GM19372 (cell line): ENCODE results near the gene BUD23.
"Not testable (repeated sequence)": the region's sequence is repeated elsewhere in the genome, so short reads cannot be mapped to it uniquely, and the experiment has no call there.

Experiments
- ATAC-seq: cut with Tn5 transposase; IDR thresholded peaks from one replicate; pipeline ENCODE4 v1.9.1; 2021; ENCODE audit warnings: mild to moderate bottlenecking, low read depth, moderate library complexity; ENCODE audit not compliant: unreplicated experiment

BUD23 gene

GRCh38 chr7:73699370-73700068 is 16.1 kb downstream of the BUD23 start:
- ATAC-seq, result no peak

DNA sequence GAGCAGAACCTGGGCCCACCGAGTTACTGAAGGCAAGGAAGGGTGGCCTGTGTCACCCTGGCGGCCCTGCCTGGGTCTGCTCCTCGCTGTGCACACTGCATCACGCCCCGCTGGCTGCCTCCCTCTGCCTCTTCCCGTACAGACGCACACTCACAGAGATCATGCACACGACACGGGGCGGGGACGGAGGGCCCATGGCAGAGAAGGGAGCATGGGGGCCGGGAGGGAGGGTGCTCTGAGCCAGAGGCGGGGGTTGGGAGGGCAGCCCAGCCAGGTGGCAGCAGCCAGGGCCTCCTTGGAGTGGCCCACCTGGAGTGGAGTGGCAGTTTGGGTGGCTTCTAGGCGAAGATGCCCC is 16.6 kb downstream of the BUD23 start:
- ATAC-seq, result no peak

DNA sequence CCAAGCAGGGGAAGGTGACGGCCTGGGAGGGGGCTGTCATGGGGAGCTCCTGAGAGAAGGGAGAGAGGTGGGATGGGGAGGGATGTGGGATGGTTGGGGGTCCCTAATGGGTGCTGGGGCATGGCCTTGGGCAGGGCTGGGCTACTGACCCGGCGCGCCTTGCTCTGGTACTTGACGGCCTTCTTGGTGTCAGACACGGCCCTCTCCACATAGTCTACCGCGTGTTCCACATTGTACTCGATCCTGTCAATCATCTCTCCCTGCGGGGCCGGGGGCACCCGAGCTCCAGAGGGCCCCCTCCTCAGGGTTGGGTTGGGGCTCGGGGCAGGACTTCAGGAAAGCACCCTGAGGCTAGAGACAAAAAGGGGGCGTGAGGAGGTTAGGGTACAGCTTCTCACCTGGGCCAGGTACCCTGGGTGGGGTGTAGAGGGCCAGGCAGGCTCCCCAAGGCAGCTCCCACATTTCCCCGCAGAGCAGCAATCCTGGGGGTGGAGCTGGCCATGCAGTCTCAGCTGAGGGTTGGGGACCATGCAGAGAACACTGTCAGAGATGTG is 17.3 kb downstream of the BUD23 start:
- no peak for ATAC-seq

DNA sequence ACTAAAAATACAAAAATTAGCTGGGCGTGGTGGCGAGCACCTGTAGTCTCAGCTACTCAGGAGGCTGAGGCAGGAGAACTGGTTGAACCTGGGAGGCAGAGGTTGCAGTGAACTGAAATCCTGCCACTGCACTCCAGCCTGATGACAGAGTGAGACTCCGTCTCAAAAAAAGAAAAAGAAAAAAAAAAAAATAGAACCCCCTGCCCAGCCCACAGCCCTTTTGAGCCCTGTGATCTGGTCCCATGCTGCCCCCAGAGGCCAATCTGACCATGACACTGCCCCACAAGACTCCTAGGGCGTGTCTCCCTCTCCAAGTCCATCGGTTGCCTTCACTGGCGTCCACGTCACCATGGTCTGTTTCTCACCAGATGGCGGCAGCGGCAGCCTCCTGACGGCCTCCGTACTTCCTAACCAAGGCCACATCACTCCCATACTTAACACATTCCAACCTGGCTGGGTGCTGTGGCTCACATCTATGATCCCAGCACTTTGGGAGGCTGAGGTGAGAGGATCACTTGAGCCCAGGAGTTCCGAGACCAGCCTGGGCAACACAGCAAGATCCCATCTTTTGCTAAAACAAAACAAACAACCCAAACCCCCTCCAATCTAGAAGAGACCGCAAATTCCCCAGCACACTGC is 18.1 kb downstream of the BUD23 start:
- ATAC-seq, result no peak

DNA sequence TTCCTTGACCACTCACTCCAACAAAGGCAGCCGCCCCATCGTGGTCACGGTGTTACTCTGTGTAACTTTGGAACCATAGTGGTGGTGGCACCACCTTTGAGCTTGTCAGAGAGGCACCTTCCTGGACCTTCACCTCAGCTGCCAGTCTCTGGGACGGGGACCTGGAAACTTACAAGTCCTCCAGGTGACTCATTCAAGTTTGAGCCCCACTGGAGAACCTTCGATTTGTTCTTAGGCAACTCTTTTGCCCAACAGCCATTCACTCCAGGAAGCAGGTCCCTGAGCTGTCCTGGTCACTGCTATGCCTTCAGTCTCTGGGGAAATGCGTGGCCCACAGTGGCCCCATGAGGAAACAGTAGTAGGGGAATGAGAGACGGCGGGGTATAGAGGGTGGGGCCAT is 18.8 kb downstream of the BUD23 start:
- no peak for ATAC-seq

- no peak for ATAC-seq
These were observed 19.3 kb downstream of the BUD23 start for GRCh38 chr7:73702665-73703064.

DNA sequence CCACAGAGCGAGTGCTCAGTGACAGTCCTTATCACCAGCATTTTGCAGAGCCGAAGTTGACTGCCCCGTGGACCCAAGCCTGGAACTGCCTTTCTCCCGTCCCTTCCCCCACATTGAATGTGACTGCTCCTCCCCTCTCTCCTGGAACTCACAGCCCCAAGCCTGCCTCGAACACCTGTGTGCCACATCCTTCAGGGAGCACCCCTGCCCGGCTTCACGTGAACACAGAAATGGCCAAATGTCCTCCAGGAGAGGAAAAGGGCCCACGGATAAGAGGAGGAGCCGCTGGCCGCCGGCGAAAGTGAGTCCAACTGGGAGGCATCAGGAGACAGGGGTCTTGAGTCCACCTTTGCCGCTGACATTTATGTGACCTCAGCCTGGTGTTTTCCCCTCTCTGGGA is 19.8 kb downstream of the BUD23 start:
- no peak for ATAC-seq

DNA sequence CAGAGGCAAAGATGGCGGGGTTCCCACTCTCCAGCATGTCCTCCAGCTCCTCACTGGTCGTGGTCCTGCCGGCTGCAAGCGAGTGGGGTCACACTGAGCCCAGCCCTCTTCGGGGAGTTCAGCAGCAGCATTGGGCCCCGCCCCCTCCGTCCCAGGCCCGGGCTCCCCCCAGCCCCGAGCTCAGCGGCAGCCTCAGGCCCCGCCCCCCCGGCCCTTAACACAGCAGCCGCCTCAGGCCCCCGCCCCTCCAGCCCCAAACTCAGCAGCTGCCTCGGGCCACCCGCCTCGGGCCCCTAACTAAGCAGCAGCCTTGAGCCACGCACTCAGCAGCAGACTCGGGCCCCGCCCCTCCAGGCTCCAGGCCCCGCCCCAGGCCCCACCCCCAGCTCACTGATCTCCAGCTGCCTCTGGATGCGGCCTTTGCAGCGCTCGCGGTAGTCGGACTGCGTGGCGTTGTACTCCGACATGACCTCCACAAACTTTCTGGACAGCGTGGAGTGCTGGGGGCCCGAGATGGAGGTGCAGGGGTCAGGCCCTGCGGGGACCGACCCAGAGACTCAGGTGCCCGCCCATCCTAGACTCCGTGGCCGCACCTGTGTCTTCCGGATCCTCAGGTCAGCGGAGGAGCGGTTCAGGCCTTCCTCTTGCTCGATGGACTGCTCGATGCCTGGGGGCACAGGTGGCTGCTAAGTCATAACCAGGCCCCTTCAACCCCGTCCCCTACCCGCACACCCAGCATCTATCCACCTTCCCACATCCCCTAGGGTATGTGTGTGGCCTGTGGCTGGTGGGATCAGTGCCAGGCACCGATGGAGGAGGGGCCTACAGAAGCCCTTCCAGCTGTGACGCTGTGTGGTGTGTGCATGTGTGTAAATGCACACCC is 20.6 kb downstream of the BUD23 start:
- no peak for ATAC-seq

DNA sequence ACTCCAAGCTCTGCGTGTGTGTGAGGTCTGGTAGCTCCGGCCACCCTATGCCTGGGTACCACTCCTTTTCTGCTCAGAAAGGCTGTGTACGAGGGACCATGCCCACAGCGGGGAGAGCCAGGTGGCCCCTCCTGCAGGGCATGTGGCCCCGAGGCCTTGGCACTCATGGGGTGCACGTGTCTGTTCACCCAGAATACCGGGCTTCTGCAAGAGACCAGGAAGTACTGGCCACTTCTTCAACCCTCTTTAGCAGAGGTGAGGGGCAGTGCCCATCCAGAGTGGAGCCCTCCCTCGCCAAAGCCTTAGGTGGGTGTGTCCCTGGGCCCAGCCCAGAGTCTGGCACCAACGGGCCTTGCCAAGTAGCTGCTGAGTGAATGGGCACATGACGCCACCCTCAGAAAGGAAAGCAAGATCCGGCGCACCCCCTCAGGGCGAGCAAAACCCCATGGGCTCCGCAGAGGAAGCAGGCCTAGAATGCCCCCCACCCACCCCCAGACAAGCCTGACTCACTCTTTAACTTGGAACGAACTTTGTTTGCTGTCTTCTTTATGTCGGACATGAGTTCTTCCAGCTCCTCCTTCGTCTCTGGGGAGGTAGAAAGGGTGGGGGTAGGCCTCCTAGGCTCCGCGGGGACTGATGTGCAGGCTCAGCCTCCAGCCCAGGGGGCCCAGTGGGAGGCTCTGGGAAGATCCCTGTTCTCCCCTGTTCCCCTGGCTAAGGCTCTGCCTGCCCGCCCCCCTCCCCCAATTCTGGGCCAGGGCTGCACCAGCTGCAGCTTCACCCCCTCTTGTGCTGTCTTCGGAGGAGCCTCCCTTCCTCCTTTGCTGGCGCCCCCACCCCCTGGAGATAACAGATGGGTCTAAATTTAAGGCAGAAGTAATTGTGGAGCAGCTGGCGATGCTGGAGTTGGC is 21.5 kb downstream of the BUD23 start:
- no peak for ATAC-seq

- no peak for ATAC-seq
These were observed 22.1 kb downstream of the BUD23 start for GRCh38 chr7:73705551-73705920.

GRCh38 chr7:73706126-73707044 is 23.0 kb downstream of the BUD23 start:
- no peak for ATAC-seq

DNA sequence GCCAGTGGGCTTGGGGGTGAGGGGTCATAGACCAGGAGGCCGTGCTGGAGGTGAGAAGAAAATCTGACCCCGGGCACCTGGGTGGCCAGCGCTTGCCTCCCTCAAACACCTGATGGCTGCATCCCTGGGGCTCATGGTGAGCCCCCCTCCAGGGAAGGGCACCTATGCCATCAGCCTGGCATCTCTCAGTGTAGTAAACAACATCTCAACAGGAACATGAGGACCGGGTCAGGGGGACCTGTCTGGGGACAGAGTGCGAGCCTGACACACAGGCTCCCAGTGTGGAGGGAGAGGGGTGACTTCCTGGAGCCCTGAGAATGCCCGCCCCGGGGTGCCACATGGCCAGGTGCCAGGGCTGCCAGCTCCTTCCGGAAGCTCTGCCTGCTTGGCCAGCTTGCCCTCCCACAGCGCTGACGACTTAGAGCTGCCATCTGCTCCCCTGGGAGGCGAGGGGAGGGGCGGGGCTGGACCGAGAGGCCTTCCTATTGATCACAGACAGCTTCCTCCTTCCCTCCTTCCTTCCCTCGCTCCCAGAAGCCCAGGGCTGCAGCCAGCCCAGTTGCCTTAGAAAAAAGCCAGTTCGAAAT is 23.7 kb downstream of the BUD23 start:
- ATAC-seq, result no peak

- no peak for ATAC-seq
These were observed 25.7 kb downstream of the BUD23 start for GRCh38 chr7:73708961-73709549.

DNA sequence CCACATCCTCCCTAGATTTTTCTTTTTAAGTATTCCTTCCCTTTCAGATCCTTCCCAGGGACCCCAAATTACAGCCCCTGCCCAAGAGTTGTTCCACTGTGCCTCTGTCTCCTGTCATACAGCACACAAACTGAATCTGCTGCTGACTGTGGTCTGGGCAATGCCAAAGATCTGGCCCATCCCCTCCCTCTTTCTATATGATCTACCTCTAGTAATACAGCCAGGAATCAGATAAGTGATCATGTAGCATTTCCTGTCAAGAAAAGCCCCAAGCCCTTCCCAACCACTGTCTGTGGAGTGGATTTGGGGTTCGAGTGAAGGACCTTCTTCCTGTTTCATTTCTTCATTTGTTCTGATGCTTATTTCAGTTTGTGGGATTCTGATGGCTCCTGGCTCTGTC is 29.4 kb downstream of the BUD23 start:
- no peak for ATAC-seq

GRCh38 chr7:73713319-73713718 is 29.9 kb downstream of the BUD23 start:
- ATAC-seq, result not testable (repeated sequence)

DNA sequence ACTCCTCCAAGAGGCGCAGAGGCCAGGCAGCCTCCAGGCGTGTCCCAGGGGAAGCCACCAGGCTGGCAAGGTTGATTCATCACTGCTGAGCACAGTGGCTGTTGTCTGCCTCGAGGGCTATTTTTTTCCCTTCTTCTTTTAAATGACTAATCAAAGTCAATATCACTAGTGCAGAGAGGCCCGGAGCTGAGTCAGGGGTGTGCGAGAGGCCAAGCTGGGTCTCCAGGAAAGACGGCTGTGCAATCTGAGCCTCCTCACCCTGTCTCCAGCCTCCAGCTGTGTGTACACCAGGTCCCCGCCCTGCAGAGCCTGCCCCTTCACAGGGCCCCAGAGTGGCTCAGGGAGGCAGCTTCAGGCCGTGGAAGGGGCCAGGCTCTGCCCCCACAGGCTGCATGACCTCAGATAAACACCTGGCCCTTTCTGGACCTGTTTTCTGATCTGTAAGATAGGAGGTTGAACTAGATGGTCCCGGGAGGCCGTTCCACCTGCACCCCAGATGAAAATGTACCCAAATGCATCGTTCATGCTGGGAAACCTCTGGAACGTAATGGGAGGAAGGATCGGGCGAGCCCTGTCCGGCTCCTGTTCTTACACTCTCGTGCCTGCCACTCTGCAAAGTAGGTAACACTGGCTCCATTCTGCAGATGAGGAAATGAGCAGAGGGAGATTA is 32.4 kb downstream of the BUD23 start:
- no peak for ATAC-seq

- no peak for ATAC-seq
These were observed 33.0 kb downstream of the BUD23 start for GRCh38 chr7:73716318-73716890.
